Bone marrow (tissue), 2 donors: ENCODE measurements around the gene TTC34.

Experiments
- DNase-seq, 2 donors: peaks; one replicate each; lab custom pipeline; 2025; lab: John Stamatoyannopoulos, UW

TTC34 gene

GRCh38 chr1:2812939-2813653 lies 11.6 kb upstream of the TTC34 start:
- no peak for DNase-seq

- no peak for DNase-seq
Measured at GRCh38 chr1:2812136-2812535, 10.6 kb upstream of the TTC34 start.

- DNase-seq, result no peak
Measured at GRCh38 chr1:2811533-2811918, 10.0 kb upstream of the TTC34 start.

GRCh38 chr1:2810899-2811532 lies 9.5 kb upstream of the TTC34 start:
- no peak for DNase-seq

GRCh38 chr1:2810281-2810680 lies 8.8 kb upstream of the TTC34 start:
- DNase-seq, result no peak

- no peak for DNase-seq
Measured at GRCh38 chr1:2809656-2810055, 8.2 kb upstream of the TTC34 start.

- DNase-seq, result no peak
Measured at GRCh38 chr1:2808831-2809605, 7.5 kb upstream of the TTC34 start.

- DNase-seq, result no peak
Measured at GRCh38 chr1:2808386-2808705, 6.9 kb upstream of the TTC34 start.

GRCh38 chr1:2807678-2808385 lies 6.3 kb upstream of the TTC34 start:
- no peak for DNase-seq

GRCh38 chr1:2807036-2807435 lies 5.5 kb upstream of the TTC34 start:
- no peak for DNase-seq

- no peak for DNase-seq
Measured at GRCh38 chr1:2806591-2806990, 5.1 kb upstream of the TTC34 start.

GRCh38 chr1:2805801-2806430 lies 4.4 kb upstream of the TTC34 start:
- DNase-seq, result no peak

GRCh38 chr1:2804628-2805351 lies 3.3 kb upstream of the TTC34 start:
- DNase-seq, result no peak

GRCh38 chr1:2803931-2804627 lies 2.6 kb upstream of the TTC34 start:
- DNase-seq, result no peak

GRCh38 chr1:2803086-2803930 lies 1.8 kb upstream of the TTC34 start:
- no peak for DNase-seq

- no peak for DNase-seq
Measured at GRCh38 chr1:2802421-2802961, 998 bp upstream of the TTC34 start.

GRCh38 chr1:2801046-2801445 lies 447 bp downstream of the TTC34 start:
- DNase-seq, result no peak

GRCh38 chr1:2800664-2801045 lies 838 bp downstream of the TTC34 start:
- DNase-seq, result no peak

- no peak for DNase-seq
Measured at GRCh38 chr1:2799811-2800663, 1.5 kb downstream of the TTC34 start.
